Upper lobe of left lung (tissue), 6 donors: ENCODE measurements around the gene NOTCH3. TPM values are rescaled to one million over a fixed set of nuclear protein-coding genes. Genes with fewer than 3 reads are reported as not detected.

Source experiments
- ATAC-seq, 2 donors: fragments of 200-7000 bp; cut with Tn5 transposase; one replicate each; pipeline ENCODE4 v1.9.1; 2022; ENCODE audit warnings: mild to moderate bottlenecking in 2 of 2, moderate library complexity in 2 of 2; ENCODE audit not compliant: low FRiP score in 2 of 2
- DNase-seq, 2 donors: peaks; one replicate each; pipeline ENCODE4 v3.0.0-alpha.2; 2019 to 2020
- H3K27ac ChIP-seq, 4 donors: fragments of 200-600 bp; sonication (generic); one replicate each; pipeline ENCODE4 v1.5.1; 2016 to 2019
- H3K27me3 ChIP-seq, 4 donors: fragments of 200-600 bp; sonication (generic); one replicate each; pipeline ENCODE4 v1.5.1; 2017 to 2019
- H3K36me3 ChIP-seq, 4 donors: fragments of 200-600 bp; sonication (generic); one replicate each; pipeline ENCODE4 v1.5.1; 2016 to 2019
- H3K4me1 ChIP-seq, 4 donors: fragments of 200-600 bp; sonication (generic); one replicate each; pipeline ENCODE4 v1.5.1; 2018 to 2019
- H3K4me3 ChIP-seq, 4 donors: fragments of 200-600 bp; sonication (generic); one replicate each; pipeline ENCODE4 v1.5.1; 2017 to 2019; ENCODE audit warnings: mild to moderate bottlenecking in 2 of 4, moderate library complexity in 1 of 4
- H3K9me3 ChIP-seq, 4 donors: fragments of 200-600 bp; sonication (generic); one replicate each; pipeline ENCODE4 v1.5.1; 2018 to 2019
- CTCF ChIP-seq, 6 experiments: fragments of 450-650 bp in 4 of 6; fragments of 200-600 bp in 2 of 6; sonication (generic) in 2 of 6; IDR thresholded peaks; one replicate each; pipeline ENCODE4 v1.5.1; 2016 to 2019; ENCODE audit warnings: antibody characterized with exemption in 6 of 6
- EP300 ChIP-seq, 4 donors: sonication (generic); formaldehyde crosslinking; IDR thresholded peaks; one replicate each; pipeline ENCODE4 v1.5.1; 2017; ENCODE audit warnings: antibody characterized with exemption in 4 of 4, control low read depth in 2 of 4
- POLR2A ChIP-seq, 4 donors: fragments of 450-650 bp; IDR thresholded peaks; one replicate each; pipeline ENCODE4 v1.5.1; 2016 to 2017; ENCODE audit warnings: antibody characterized with exemption in 4 of 4, mild to moderate bottlenecking in 2 of 4
- POLR2AphosphoS5 ChIP-seq, 2 donors: sonication (generic); formaldehyde crosslinking; IDR thresholded peaks; one replicate each; pipeline ENCODE4 v1.5.1; 2017; ENCODE audit warnings: antibody characterized with exemption in 2 of 2
- WGBS, 2 donors: methylation state at CpG; one replicate each; pipeline ENCODE4 v1.1.5; 2017 to 2018; 5-methylcytosine and 5-hydroxymethylcytosine counted together
- total RNA-seq, 6 donors: library from RNA; depleted of rRNA in 4 of 6; stranded (reverse); fragments of >200 nt in 4 of 6; gene quantifications; one replicate each; pipeline versions ENCODE4 v1.1.0 to v1.2.1, GENCODE V29; 2016 to 2021
- donor health status: DM: no; HTN: no; CAD: no; lungs with moderate emphysema.
- donor health status: DM: no; HTN: yes; CAD: no; lungs with severe emphysema.

The NOTCH3 gene
- total RNA-seq, 6 donors from 2014 or later, result 23.9 to 56.6 (median 43.1) TPM

GRCh38 chr19:15194938-15195337, 5.9 kb downstream of the NOTCH3 start:
- peaks cover 16 to 31% (median 19%) of the 10 kb centered on the region in 4 donors for H3K4me1 ChIP-seq
- peaks cover 0 to 3% (median 0%) of the 10 kb centered on the region in 4 donors for H3K36me3 ChIP-seq
- peak overlapping the region in 3 of 4 donors; percentile 60 to 87 (median 62) for H3K27ac ChIP-seq
- 39 to 41% methylated on average over 6 of the region's 6 CpGs for WGBS, 2 donors
- TF ChIP-seq POLR2A (IDR thresholded peaks at IDR 0.05) (no peak), EP300 (IDR thresholded peaks at IDR 0.05) (no peak), POLR2AphosphoS5 (IDR thresholded peaks at IDR 0.05) (no peak), CTCF (IDR thresholded peaks at IDR 0.05) (no peak)
- no peaks in the 10 kb centered on the region for H3K9me3 ChIP-seq
- ATAC-seq, result peak in 1 of 2 donors; percentile 59
- peaks cover 0 to 16% (median 10%) of the 10 kb centered on the region in 4 donors for H3K27me3 ChIP-seq
- DNase-seq, result peak in 1 of 2 donors; percentile 40
- H3K4me3 ChIP-seq, result peak overlapping the region in 3 of 4 donors; percentile 49 to 57 (median 54)

- WGBS, 2 donors, result 88 to 91% methylated on average over 5 to 9 of the region's 18 CpGs
- Histone ChIP-seq H3K36me3 (peaks cover 0 to 4% (median 0%) of the 10 kb centered on the region in 4 donors), H3K9me3 (no peaks in the 10 kb centered on the region), H3K4me1 (peaks cover 9 to 17% (median 11%) of the 10 kb centered on the region in 4 donors), H3K27ac (peak overlapping the region in 2 of 4 donors; percentile 6 to 7), H3K4me3 (no peak overlapping the region), H3K27me3 (peaks cover 0 to 12% (median 7%) of the 10 kb centered on the region in 4 donors)
- ATAC-seq (no peak), DNase-seq (peak in 1 of 2 donors; percentile 82)
- no peak for TF ChIP-seq POLR2AphosphoS5 (IDR thresholded peaks at IDR 0.05)
- TF ChIP-seq CTCF (IDR thresholded peaks at IDR 0.05), result no peak
- no peak for TF ChIP-seq EP300 (IDR thresholded peaks at IDR 0.05)
- TF ChIP-seq POLR2A (IDR thresholded peaks at IDR 0.05), result no peak
These were observed 8.8 kb downstream of the NOTCH3 start for GRCh38 chr19:15191982-15192381.

GRCh38 chr19:15191514-15191913, 9.3 kb downstream of the NOTCH3 start:
- ATAC-seq (no peak), DNase-seq (peak in 1 of 2 donors; percentile 61)
- Histone ChIP-seq H3K4me1 (peaks cover 9 to 17% (median 11%) of the 10 kb centered on the region in 4 donors), H3K27ac (no peak overlapping the region), H3K9me3 (no peaks in the 10 kb centered on the region), H3K27me3 (peaks cover 0 to 12% (median 7%) of the 10 kb centered on the region in 4 donors), H3K36me3 (peaks cover 0 to 8% (median 0%) of the 10 kb centered on the region in 4 donors), H3K4me3 (no peak overlapping the region)
- no peak for TF ChIP-seq POLR2A (IDR thresholded peaks at IDR 0.05)
- TF ChIP-seq POLR2AphosphoS5 (IDR thresholded peaks at IDR 0.05), result no peak
- no peak for TF ChIP-seq EP300 (IDR thresholded peaks at IDR 0.05)
- TF ChIP-seq CTCF (IDR thresholded peaks at IDR 0.05), result no peak
- 90 to 98% methylated on average over 8 to 18 of the region's 18 CpGs for WGBS, 2 donors

GRCh38 chr19:15188851-15189250, 11.9 kb downstream of the NOTCH3 start:
- no peaks in the 10 kb centered on the region for H3K4me1 ChIP-seq
- H3K27me3 ChIP-seq, result no peaks in the 10 kb centered on the region
- H3K27ac ChIP-seq, result no peak overlapping the region
- H3K9me3 ChIP-seq, result no peaks in the 10 kb centered on the region
- no peak for ATAC-seq
- 83 to 93% methylated on average over 12 to 22 of the region's 24 CpGs for WGBS, 2 donors
- TF ChIP-seq POLR2A (IDR thresholded peaks at IDR 0.05) (no peak), EP300 (IDR thresholded peaks at IDR 0.05) (no peak), CTCF (IDR thresholded peaks at IDR 0.05) (no peak), POLR2AphosphoS5 (IDR thresholded peaks at IDR 0.05) (no peak)
- peak in 1 of 2 donors; percentile 75 for DNase-seq
- no peak overlapping the region for H3K4me3 ChIP-seq
- peaks cover 0 to 8% (median 0%) of the 10 kb centered on the region in 4 donors for H3K36me3 ChIP-seq
